HepG2 (cell line): ENCODE data around the gene ERF. TPM values are rescaled to one million over a fixed set of nuclear protein-coding genes. Genes with fewer than 3 reads are reported as not detected.

Source experiments
- BHLHE40 ChIP-seq: IDR thresholded peaks from 2 replicates; pipeline ENCODE4 v1.6.1; 2011; ENCODE audit warnings: low read length, improper control_type of control experiment
- CC2D1A ChIP-seq: sonication (generic); formaldehyde crosslinking; IDR thresholded peaks from 2 replicates; pipeline ENCODE4 v1.8.1; 2023; ENCODE audit warnings: mild to moderate bottlenecking, missing genetic modification reagents
- EP300 ChIP-seq, 3 experiments: sonication (generic) in 1 of 3; formaldehyde crosslinking in 1 of 3; IDR thresholded peaks; 2 replicates each; pipeline versions ENCODE4 v1.5.1 to v1.6.1; 2011 to 2020; ENCODE audit warnings: low read depth in 2 of 3, low read length in 2 of 3, borderline replicate concordance in 1 of 3, improper control_type of control experiment in 1 of 3, mild to moderate bottlenecking in 1 of 3, missing genetic modification reagents in 1 of 3, moderate library complexity in 1 of 3
- GABPB1 ChIP-seq: IDR thresholded peaks from 2 replicates; pipeline ENCODE4 v1.6.1; 2016; ENCODE audit warnings: mild to moderate bottlenecking, missing genetic modification reagents, moderate library complexity, missing compliant biosample characterization
- GPBP1L1 ChIP-seq: sonication (generic); formaldehyde crosslinking; IDR thresholded peaks from 2 replicates; pipeline ENCODE4 v1.5.0; 2020; ENCODE audit warnings: mild to moderate bottlenecking, missing genetic modification reagents
- KDM5B ChIP-seq: sonication (generic); formaldehyde crosslinking; IDR thresholded peaks from 2 replicates; pipeline ENCODE4 v1.4.0; 2020; ENCODE audit warnings: missing genetic modification reagents, mild to moderate bottlenecking, borderline replicate concordance
- NFE2L1 ChIP-seq: sonication (generic); formaldehyde crosslinking; IDR thresholded peaks from 2 replicates; pipeline ENCODE4 v1.4.0; 2020; ENCODE audit warnings: missing genetic modification reagents, mild to moderate bottlenecking, borderline replicate concordance
- PREB ChIP-seq: sonication (generic); formaldehyde crosslinking; IDR thresholded peaks from 2 replicates; pipeline ENCODE4 v1.4.0; 2020; ENCODE audit warnings: missing genetic modification reagents
- SATB2 ChIP-seq: sonication (generic); formaldehyde crosslinking; IDR thresholded peaks from 2 replicates; pipeline ENCODE4 v1.5.0; 2020; ENCODE audit warnings: missing genetic modification reagents
- TBX3 ChIP-seq: fragments of 450-650 bp; IDR thresholded peaks from 2 replicates; pipeline ENCODE4 v1.6.1; 2017; ENCODE audit warnings: antibody characterized with exemption, mild to moderate bottlenecking, inconsistent platforms, borderline replicate concordance
- ZFY ChIP-seq: sonication (generic); formaldehyde crosslinking; IDR thresholded peaks from 2 replicates; pipeline ENCODE4 v1.4.0; 2020; ENCODE audit warnings: missing genetic modification reagents
- ZNF557 ChIP-seq: sonication (generic); formaldehyde crosslinking; IDR thresholded peaks from 2 replicates; pipeline ENCODE4 v1.4.0; 2020; ENCODE audit warnings: missing genetic modification reagents
- ZNF766 ChIP-seq: sonication (generic); formaldehyde crosslinking; IDR thresholded peaks from 2 replicates; pipeline ENCODE4 v1.5.0; 2020; ENCODE audit warnings: missing genetic modification reagents, borderline replicate concordance
- ZXDC ChIP-seq: sonication (generic); formaldehyde crosslinking; IDR thresholded peaks from 2 replicates; pipeline ENCODE4 v1.5.0; 2020; ENCODE audit warnings: mild to moderate bottlenecking, missing genetic modification reagents
- polyA plus RNA-seq, 8 experiments: library from polyadenylated mRNA; depleted of rRNA in 3 of 8; stranded (reverse) in 7 of 8; unstranded in 1 of 8; fragments of >200 nt; fragmentation: Illumina TruSeq in 4 of 8; extraction: Trizol in 4 of 8; gene quantifications; 2 replicates each; pipeline versions ENCODE4 v1.2.1 to v1.2.3, GENCODE V29; 2011 to 2016; ENCODE audit warnings: low read depth in 4 of 8, missing spikeins in 1 of 8, mixed read lengths in 1 of 8; ENCODE audit not compliant: insufficient read depth in 1 of 8
- total RNA-seq, 5 experiments: library from RNA; depleted of rRNA; stranded (reverse); fragments of >200 nt; fragmentation: Illumina TruSeq; extraction: Trizol; gene quantifications; 2 replicates each; pipeline ENCODE4 v1.2.3, GENCODE V29; 2016; ENCODE audit warnings: low read depth in 1 of 5

ERF gene
- total and polyA plus RNA-seq, 2 of the 13 experiments (the other 11 are each of a cell fraction or from before 2014, with no cell fraction given): 67.1 to 69.9 TPM

- TF ChIP-seq ZXDC (no peak), TBX3 (no peak), ZNF557 (CRISPR knock-in tag) (no peak), PREB (no peak), GPBP1L1 (no peak), BHLHE40 (no peak), ZFY (0 out of 2 replicates have a peak, but pooled peaks have one; percentile 41), SATB2 (CRISPR knock-in tag) (no peak), GABPB1 (CRISPR knock-in tag) (no peak), KDM5B (0 out of 2 replicates have a peak, but pooled peaks have one; percentile 30), ZNF766 (CRISPR knock-in tag) (no peak), NFE2L1 (CRISPR knock-in tag) (no peak), EP300 (IDR thresholded peaks at IDR 0.05; ENCODE audit: low read depth in 2 of 2, low read length in 2 of 2) (no peak), EP300 (CRISPR knock-in tag; IDR thresholded peaks at IDR 0.05; ENCODE audit: borderline replicate concordance) (no peak), CC2D1A (CRISPR knock-in tag) (no peak)
Observed at GRCh38 chr19:42269478-42270345, 14.8 kb upstream of the ERF start (continued).
